ENCODE measurements around the gene CSTF1. TPM values are rescaled to one million over a fixed set of nuclear protein-coding genes. Genes with fewer than 3 reads are reported as not detected.

The CSTF1 gene
- total RNA-seq, 1 donor, result 49.6 TPM

GRCh38 chr20:56437196-56437960 is 44.9 kb downstream of the CSTF1 start:
- no peak for TF ChIP-seq CTCF (IDR thresholded peaks at IDR 0.05; ENCODE audit: insufficient read depth, low read length)
- H3K4me3 ChIP-seq (ENCODE audit: low read depth, low read length), result no peak overlapping the region
- no peak for DNase-seq (ENCODE audit: low read depth)

GRCh38 chr20:56438284-56438683 is 45.8 kb downstream of the CSTF1 start:
- no peak overlapping the region for H3K4me3 ChIP-seq (ENCODE audit: low read depth, low read length)
- no peak for DNase-seq (ENCODE audit: low read depth)
- TF ChIP-seq CTCF (IDR thresholded peaks at IDR 0.05; ENCODE audit: insufficient read depth, low read length), result no peak

- TF ChIP-seq CTCF (IDR thresholded peaks at IDR 0.05; ENCODE audit: insufficient read depth, low read length), result no peak
- DNase-seq (ENCODE audit: low read depth), result peak; percentile 99
- H3K4me3 ChIP-seq (ENCODE audit: low read depth, low read length), result no peak overlapping the region
Observed at GRCh38 chr20:56439771-56440291, 47.4 kb downstream of the CSTF1 start.

- DNase-seq (ENCODE audit: low read depth), result no peak
- no peak overlapping the region for H3K4me3 ChIP-seq (ENCODE audit: low read depth, low read length)
- TF ChIP-seq CTCF (IDR thresholded peaks at IDR 0.05; ENCODE audit: insufficient read depth, low read length), result no peak
Observed at GRCh38 chr20:56440346-56441007, 48.0 kb downstream of the CSTF1 start.

- TF ChIP-seq CTCF (IDR thresholded peaks at IDR 0.05; ENCODE audit: insufficient read depth, low read length), result no peak
- no peak overlapping the region for H3K4me3 ChIP-seq (ENCODE audit: low read depth, low read length)
- DNase-seq (ENCODE audit: low read depth), result peak; percentile 28
Observed at GRCh38 chr20:56442389-56443365, 50.2 kb downstream of the CSTF1 start.
